H9 (cell line): Measurements from ENCODE around the gene CCDC60. TPM values are rescaled to one million over a fixed set of nuclear protein-coding genes. Genes with fewer than 3 reads are reported as not detected.

ENCODE experiments used
- DNase-seq: peaks from one replicate; pipeline ENCODE4 v3.0.0-alpha.2; 2017
- H2AFZ ChIP-seq: one replicate; pipeline ENCODE4 v1.6.1; 2013; ENCODE audit warnings: mild to moderate bottlenecking, low read length, control low read depth, moderate library complexity
- H2AK5ac ChIP-seq: 2 replicates; pipeline ENCODE4 v1.6.1; 2013; ENCODE audit warnings: low read length, control low read depth, mixed read lengths; ENCODE audit not compliant: insufficient read length
- H2BK120ac ChIP-seq: one replicate; pipeline ENCODE4 v1.6.1; 2013; ENCODE audit warnings: low read depth, mild to moderate bottlenecking, low read length, control low read depth, inconsistent platforms; ENCODE audit not compliant: poor library complexity, severe bottlenecking
- H2BK12ac ChIP-seq: 2 replicates; pipeline ENCODE4 v1.6.1; 2013; ENCODE audit warnings: low read length, control low read depth, mixed read lengths, low read depth; ENCODE audit not compliant: insufficient read length
- H2BK15ac ChIP-seq: 2 replicates; pipeline ENCODE4 v1.6.1; 2013; ENCODE audit warnings: low read depth, low read length, control low read depth
- H2BK20ac ChIP-seq: one replicate; pipeline ENCODE4 v1.6.1; 2013; ENCODE audit warnings: low read depth, mild to moderate bottlenecking, low read length, control low read depth, inconsistent platforms; ENCODE audit not compliant: poor library complexity, severe bottlenecking
- H2BK5ac ChIP-seq: 2 replicates; pipeline ENCODE4 v1.6.1; 2013; ENCODE audit warnings: low read length, control low read depth, mixed read lengths; ENCODE audit not compliant: insufficient read length
- H3K14ac ChIP-seq: 2 replicates; pipeline ENCODE4 v1.6.1; 2013; ENCODE audit warnings: low read length, control low read depth; ENCODE audit not compliant: insufficient read depth
- H3K18ac ChIP-seq: 2 replicates; pipeline ENCODE4 v1.6.1; 2013; ENCODE audit warnings: low read depth, mild to moderate bottlenecking, mixed read lengths, low read length, control low read depth; ENCODE audit not compliant: insufficient read length
- H3K23ac ChIP-seq: 2 replicates; pipeline ENCODE4 v1.6.1; 2013; ENCODE audit warnings: low read length, control low read depth, mixed read lengths, low read depth; ENCODE audit not compliant: insufficient read length
- H3K23me2 ChIP-seq: 2 replicates; pipeline ENCODE4 v1.6.1; 2013; ENCODE audit warnings: low read depth, mild to moderate bottlenecking, mixed read lengths, low read length, control low read depth; ENCODE audit not compliant: insufficient read length, poor library complexity, severe bottlenecking
- H3K27ac ChIP-seq: 2 replicates; pipeline ENCODE4 v1.5.1; 2013; ENCODE audit warnings: low read length, control low read depth, mixed read lengths, low read depth; ENCODE audit not compliant: insufficient read length
- H3K27me3 ChIP-seq: 2 replicates; pipeline ENCODE4 v1.6.1; 2013; ENCODE audit warnings: low read length, control low read depth, inconsistent platforms; ENCODE audit not compliant: insufficient read depth
- H3K4ac ChIP-seq: 2 replicates; pipeline ENCODE4 v1.6.1; 2013; ENCODE audit warnings: low read depth, mild to moderate bottlenecking, control low read depth, inconsistent platforms, low read length, moderate library complexity
- H3K4me1 ChIP-seq: 2 replicates; pipeline ENCODE4 v1.6.1; 2013; ENCODE audit warnings: low read length, control low read depth, inconsistent platforms; ENCODE audit not compliant: insufficient read depth
- H3K4me2 ChIP-seq: 2 replicates; pipeline ENCODE4 v1.6.1; 2013; ENCODE audit warnings: low read length, control low read depth, mixed read lengths; ENCODE audit not compliant: insufficient read length, insufficient read depth
- H3K56ac ChIP-seq: 2 replicates; pipeline ENCODE4 v1.6.1; 2013; ENCODE audit warnings: low read depth, mild to moderate bottlenecking, mixed read lengths, low read length, control low read depth; ENCODE audit not compliant: insufficient read length
- H3K79me1 ChIP-seq: 2 replicates; pipeline ENCODE4 v1.6.1; 2013; ENCODE audit warnings: low read depth, mild to moderate bottlenecking, moderate library complexity, low read length, control low read depth, inconsistent platforms; ENCODE audit not compliant: insufficient read depth, poor library complexity, severe bottlenecking
- H3K79me2 ChIP-seq: 2 replicates; pipeline ENCODE4 v1.6.1; 2013; ENCODE audit warnings: low read length, control low read depth, inconsistent platforms; ENCODE audit not compliant: insufficient read depth
- H3K9ac ChIP-seq: 2 replicates; pipeline ENCODE4 v1.6.1; 2013; ENCODE audit warnings: low read length, control low read depth, mixed read lengths; ENCODE audit not compliant: insufficient read length; ENCODE audit errors: extremely low read depth
- H3K9me3 ChIP-seq: one replicate; pipeline ENCODE4 v1.6.1; 2013; ENCODE audit warnings: low read depth, low read length, inconsistent platforms; ENCODE audit not compliant: control insufficient read depth
- H3T11ph ChIP-seq: one replicate; pipeline ENCODE4 v1.6.1; 2013; ENCODE audit warnings: mild to moderate bottlenecking, low read length, control low read depth, inconsistent platforms
- H4K20me1 ChIP-seq: one replicate; pipeline ENCODE4 v1.6.1; 2013; ENCODE audit not compliant: control insufficient read depth, insufficient read length, insufficient read depth
- H4K5ac ChIP-seq: 2 replicates; pipeline ENCODE4 v1.6.1; 2013; ENCODE audit warnings: low read depth, mild to moderate bottlenecking, mixed read lengths, low read length, control low read depth; ENCODE audit not compliant: insufficient read length
- H4K8ac ChIP-seq: replicated peaks from 2 replicates; pipeline ENCODE4 v1.6.1; 2013; ENCODE audit warnings: low read length, control low read depth, mixed read lengths, low read depth; ENCODE audit not compliant: insufficient read length
- H4K91ac ChIP-seq: 2 replicates; pipeline ENCODE4 v1.6.1; 2013; ENCODE audit warnings: low read depth, mild to moderate bottlenecking, moderate library complexity, mixed read lengths, low read length, control low read depth; ENCODE audit not compliant: insufficient read length
- H3K27ac Mint-ChIP-seq, 3 experiments: 2 replicates in 2 of 3; 3 replicates in 1 of 3; pipeline ENCODE4 v1.8.0; 2020 to 2021; ENCODE audit warnings: mixed read lengths in 3 of 3, mild to moderate bottlenecking in 1 of 3, moderate library complexity in 1 of 3
- H3K27me3 Mint-ChIP-seq: 2 replicates; pipeline ENCODE4 v1.8.0; 2021; ENCODE audit warnings: low read depth, mild to moderate bottlenecking, moderate library complexity, mixed read lengths
- H3K36me3 Mint-ChIP-seq, 3 experiments: 2 replicates in 2 of 3; 3 replicates in 1 of 3; pipeline ENCODE4 v1.8.0; 2020 to 2021; ENCODE audit warnings: low read depth in 3 of 3, mixed read lengths in 3 of 3; ENCODE audit not compliant: insufficient read depth in 1 of 3
- H3K4me1 Mint-ChIP-seq, 2 experiments: 2 replicates each; pipeline ENCODE4 v1.8.0; 2020; ENCODE audit warnings: mixed read lengths in 2 of 2
- H3K4me3 Mint-ChIP-seq, 2 experiments: 2 replicates in 1 of 2; 3 replicates in 1 of 2; pipeline ENCODE4 v1.8.0; 2020 to 2021; ENCODE audit warnings: mild to moderate bottlenecking in 2 of 2, mixed read lengths in 2 of 2, moderate library complexity in 1 of 2
- H3K9me3 Mint-ChIP-seq, 2 experiments: 2 replicates in 1 of 2; 3 replicates in 1 of 2; pipeline ENCODE4 v1.8.0; 2020; ENCODE audit warnings: mild to moderate bottlenecking in 2 of 2, mixed read lengths in 2 of 2, moderate library complexity in 1 of 2
- CTCF ChIP-seq: fragments of 200-600 bp; sonication (generic); conservative IDR thresholded peaks from 3 replicates; pipeline ENCODE4 v1.8.0; 2021; ENCODE audit warnings: antibody characterized with exemption, mild to moderate bottlenecking
- WGBS: extraction: QIAGEN DNeasy Blood & Tissue Kit; methylation state at CpG from one replicate; pipeline ENCODE4 v1.1.7; 2013; ENCODE audit warnings: missing lambda C conversion rate, low lambda C conversion rate, mixed read lengths; ENCODE audit not compliant: insufficient read length; ENCODE audit errors: extremely low coverage; 5-methylcytosine and 5-hydroxymethylcytosine counted together
- total RNA-seq: library from RNA; stranded (reverse); gene quantifications from 2 replicates; pipeline ENCODE4 v1.2.1, GENCODE V29; 2021

The CCDC60 gene
- total RNA-seq, 1 experiment from 2014 or later: 0.44 TPM

DNA sequence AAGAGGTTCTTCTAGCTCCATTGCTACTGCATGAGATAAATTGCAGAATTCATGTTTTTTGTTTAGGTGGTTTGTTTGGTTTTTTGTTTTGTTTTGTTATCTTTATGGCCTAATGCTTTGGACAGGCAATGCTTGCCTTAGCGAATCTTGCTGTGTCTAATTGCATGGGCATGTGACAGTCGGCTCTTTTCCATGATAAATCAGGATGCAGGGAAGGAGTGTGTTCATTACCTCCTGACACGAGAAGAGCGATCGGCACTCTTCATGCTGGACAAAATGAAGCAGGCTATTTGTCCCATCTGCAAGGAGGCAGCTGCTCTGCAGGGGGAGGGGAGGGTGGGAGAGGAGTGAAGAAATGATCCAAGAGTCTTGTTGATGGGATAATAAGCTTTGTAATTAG, 6.5 kb downstream of the CCDC60 start:
- Histone ChIP-seq H3K9ac (no peak overlapping the region), H3K4me1 (no peaks in the 10 kb centered on the region), H3T11ph (no peak overlapping the region), H2AK5ac (no peak overlapping the region), H2BK15ac (no peak overlapping the region), H2BK120ac (no peak overlapping the region), H4K91ac (no peak overlapping the region), H3K79me1 (no peaks in the 10 kb centered on the region), H2BK20ac (no peak overlapping the region), H4K20me1 (no peaks in the 10 kb centered on the region), H3K79me2 (no peaks in the 10 kb centered on the region), H2BK5ac (no peak overlapping the region), H2AFZ (no peak overlapping the region), H3K9me3 (no peaks in the 10 kb centered on the region), H3K23ac (no peak overlapping the region), H3K4me2 (no peak overlapping the region), H3K23me2 (no peaks in the 10 kb centered on the region), H3K4ac (no peak overlapping the region), H4K5ac (no peak overlapping the region), H3K14ac (no peak overlapping the region), H3K56ac (no peak overlapping the region), H3K27me3 (peaks cover 42% of the 10 kb centered on the region), H2BK12ac (no peak overlapping the region), H3K18ac (no peak overlapping the region), H4K8ac (no peak overlapping the region), H3K27ac (no peak overlapping the region)
- Mint-ChIP-seq H3K36me3 (no peaks in the 10 kb centered on the region; a peak in 1 of 7 replicates), H3K4me3 (no peak overlapping the region), H3K4me1 (peaks cover 21 to 27% of the 10 kb centered on the region in 2 experiments), H3K27me3 (peaks cover 89% of the 10 kb centered on the region), H3K27ac (no peak overlapping the region), H3K9me3 (peaks cover 0 to 9% of the 10 kb centered on the region in 2 experiments; a peak in 2 of 5 replicates)
- no peak for DNase-seq
- no CpG with 5 or more reads among the region's 5 CpGs for WGBS
- no peak for TF ChIP-seq CTCF
